OCI-LY7 (cell line): ENCODE measurements around the gene SLC22A14.

Experiments used
- EZH2phosphoT487 ChIP-seq: fragments of 200-600 bp; sonication (generic); IDR thresholded peaks from 2 replicates; pipeline ENCODE4 v1.6.1; 2018; ENCODE audit warnings: low read depth, borderline replicate concordance, mild to moderate bottlenecking, mixed run types, antibody characterized with exemption, low read length, moderate library complexity, mixed read lengths
- TF ChIP-seq, protein P1 (sequence below): fragments of 200-600 bp; sonication (generic); conservative IDR thresholded peaks from 2 replicates; pipeline ENCODE4 v1.5.1; 2014; ENCODE audit warnings: mild to moderate bottlenecking, antibody characterized with exemption, low read length, moderate library complexity, mixed read lengths

- TF ChIP-seq, protein P1, sequence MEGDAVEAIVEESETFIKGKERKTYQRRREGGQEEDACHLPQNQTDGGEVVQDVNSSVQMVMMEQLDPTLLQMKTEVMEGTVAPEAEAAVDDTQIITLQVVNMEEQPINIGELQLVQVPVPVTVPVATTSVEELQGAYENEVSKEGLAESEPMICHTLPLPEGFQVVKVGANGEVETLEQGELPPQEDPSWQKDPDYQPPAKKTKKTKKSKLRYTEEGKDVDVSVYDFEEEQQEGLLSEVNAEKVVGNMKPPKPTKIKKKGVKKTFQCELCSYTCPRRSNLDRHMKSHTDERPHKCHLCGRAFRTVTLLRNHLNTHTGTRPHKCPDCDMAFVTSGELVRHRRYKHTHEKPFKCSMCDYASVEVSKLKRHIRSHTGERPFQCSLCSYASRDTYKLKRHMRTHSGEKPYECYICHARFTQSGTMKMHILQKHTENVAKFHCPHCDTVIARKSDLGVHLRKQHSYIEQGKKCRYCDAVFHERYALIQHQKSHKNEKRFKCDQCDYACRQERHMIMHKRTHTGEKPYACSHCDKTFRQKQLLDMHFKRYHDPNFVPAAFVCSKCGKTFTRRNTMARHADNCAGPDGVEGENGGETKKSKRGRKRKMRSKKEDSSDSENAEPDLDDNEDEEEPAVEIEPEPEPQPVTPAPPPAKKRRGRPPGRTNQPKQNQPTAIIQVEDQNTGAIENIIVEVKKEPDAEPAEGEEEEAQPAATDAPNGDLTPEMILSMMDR, result no peak
- TF ChIP-seq EZH2phosphoT487, result no peak
These were observed 34.5 kb downstream of the SLC22A14 start for GRCh38 chr3:38316356-38317191.
